HG03565 (cell line): Measurements from ENCODE around the gene POMGNT1.

ENCODE experiments used
- ATAC-seq: cut with Tn5 transposase; IDR thresholded peaks from one replicate; pipeline ENCODE4 v1.9.1; 2021; ENCODE audit warnings: mild to moderate bottlenecking, moderate library complexity; ENCODE audit not compliant: unreplicated experiment

The POMGNT1 gene

GRCh38 chr1:46211051-46211450 is 12.8 kb upstream of the POMGNT1 start:
- no peak for ATAC-seq

GRCh38 chr1:46210561-46210960 is 12.3 kb upstream of the POMGNT1 start:
- ATAC-seq = no peak

- ATAC-seq = no peak
Measured at GRCh38 chr1:46206399-46206798, 8.2 kb upstream of the POMGNT1 start.

- ATAC-seq = no peak
Measured at GRCh38 chr1:46205791-46206190, 7.6 kb upstream of the POMGNT1 start.

- no peak for ATAC-seq
Measured at GRCh38 chr1:46205141-46205540, 6.9 kb upstream of the POMGNT1 start.

GRCh38 chr1:46204406-46204742 is 6.1 kb upstream of the POMGNT1 start:
- ATAC-seq = no peak

- ATAC-seq = no peak
Measured at GRCh38 chr1:46203738-46204405, 5.6 kb upstream of the POMGNT1 start.

- no peak for ATAC-seq
Measured at GRCh38 chr1:46199233-46199749, 1.1 kb upstream of the POMGNT1 start.

- ATAC-seq = no peak
Measured at GRCh38 chr1:46197560-46197963, 672 bp downstream of the POMGNT1 start.

GRCh38 chr1:46196609-46197008 is 1.6 kb downstream of the POMGNT1 start:
- no peak for ATAC-seq

GRCh38 chr1:46194641-46195193 is 3.5 kb downstream of the POMGNT1 start:
- no peak for ATAC-seq

GRCh38 chr1:46193984-46194570 is 4.2 kb downstream of the POMGNT1 start:
- no peak for ATAC-seq

- no peak for ATAC-seq
Measured at GRCh38 chr1:46193285-46193684, 4.9 kb downstream of the POMGNT1 start.

GRCh38 chr1:46192171-46192570 is 6.1 kb downstream of the POMGNT1 start:
- ATAC-seq = no peak

- no peak for ATAC-seq
Measured at GRCh38 chr1:46191033-46191701, 7.1 kb downstream of the POMGNT1 start.

GRCh38 chr1:46190539-46190938 is 7.7 kb downstream of the POMGNT1 start:
- no peak for ATAC-seq

- ATAC-seq = no peak
Measured at GRCh38 chr1:46188295-46189030, 9.8 kb downstream of the POMGNT1 start.

GRCh38 chr1:46187106-46187869 is 10.9 kb downstream of the POMGNT1 start:
- no peak for ATAC-seq

- no peak for ATAC-seq
Measured at GRCh38 chr1:46186076-46186475, 12.2 kb downstream of the POMGNT1 start.

- no peak for ATAC-seq
Measured at GRCh38 chr1:46184920-46185658, 13.1 kb downstream of the POMGNT1 start.
